ENCODE data around the gene THAP11. TPM values are rescaled to one million over a fixed set of nuclear protein-coding genes. Genes with fewer than 3 reads are reported as not detected.

Gene THAP11
- total and polyA plus RNA-seq, 2 of the 13 experiments (the other 11 are each of a cell fraction or from before 2014, with no cell fraction given) = 44.2 to 53.4 TPM

DNA sequence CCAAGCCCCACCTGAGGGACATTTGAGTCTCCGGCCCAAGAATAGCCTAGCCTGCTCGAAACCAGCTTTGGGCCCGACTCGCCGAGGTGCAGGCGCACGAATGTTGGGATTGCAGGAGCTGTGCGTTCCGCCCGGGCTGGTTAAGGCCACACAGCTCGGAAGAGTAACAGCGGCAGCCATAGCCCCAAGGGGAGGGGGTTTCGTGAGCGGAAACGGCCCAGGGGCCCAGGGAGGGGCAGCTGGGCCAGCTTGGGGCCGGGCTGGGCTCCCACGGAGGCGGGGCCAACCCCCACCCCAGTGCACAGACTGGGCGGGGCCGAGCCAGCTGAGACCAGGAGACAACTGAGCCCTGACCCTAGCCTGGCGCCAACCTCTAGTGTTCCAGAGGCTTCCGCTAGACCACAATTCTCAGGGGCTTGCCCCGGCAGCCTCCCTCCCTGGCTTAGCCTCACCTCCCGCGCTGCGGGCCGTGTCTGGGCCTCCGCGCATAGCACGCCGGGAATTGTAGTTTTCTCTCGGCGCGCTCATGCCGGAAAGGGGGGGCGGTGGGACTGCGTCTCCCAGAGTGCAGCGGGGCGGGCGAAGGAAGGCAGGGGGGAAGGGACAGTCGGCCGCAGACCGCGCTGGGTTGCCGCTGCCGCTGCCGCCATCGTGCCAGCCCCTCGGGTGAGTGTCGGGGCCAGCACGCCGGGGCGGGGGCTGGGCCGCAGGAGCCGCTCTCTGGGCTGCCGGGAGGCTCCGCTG is 4.4 kb downstream of the THAP11 start, which contains the start of gene NUTF2 (continued):
- TF ChIP-seq, protein P1, sequence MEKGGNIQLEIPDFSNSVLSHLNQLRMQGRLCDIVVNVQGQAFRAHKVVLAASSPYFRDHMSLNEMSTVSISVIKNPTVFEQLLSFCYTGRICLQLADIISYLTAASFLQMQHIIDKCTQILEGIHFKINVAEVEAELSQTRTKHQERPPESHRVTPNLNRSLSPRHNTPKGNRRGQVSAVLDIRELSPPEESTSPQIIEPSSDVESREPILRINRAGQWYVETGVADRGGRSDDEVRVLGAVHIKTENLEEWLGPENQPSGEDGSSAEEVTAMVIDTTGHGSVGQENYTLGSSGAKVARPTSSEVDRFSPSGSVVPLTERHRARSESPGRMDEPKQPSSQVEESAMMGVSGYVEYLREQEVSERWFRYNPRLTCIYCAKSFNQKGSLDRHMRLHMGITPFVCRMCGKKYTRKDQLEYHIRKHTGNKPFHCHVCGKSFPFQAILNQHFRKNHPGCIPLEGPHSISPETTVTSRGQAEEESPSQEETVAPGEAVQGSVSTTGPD (CRISPR knock-in tag; IDR thresholded peaks at IDR 0.05) = peak; percentile 60; the same call in 1 of the 2 replicates
- TF ChIP-seq SP4 (CRISPR knock-in tag; IDR thresholded peaks at IDR 0.05) = peak; percentile 94
- TF ChIP-seq HOXA3 (CRISPR knock-in tag; IDR thresholded peaks at IDR 0.05) = peak; percentile 92
- TF ChIP-seq ZNF468 (CRISPR knock-in tag; IDR thresholded peaks at IDR 0.05) = no peak
- TF ChIP-seq ZNF501 (CRISPR knock-in tag; IDR thresholded peaks at IDR 0.05) = peak; percentile 91
- TF ChIP-seq, protein P2, sequence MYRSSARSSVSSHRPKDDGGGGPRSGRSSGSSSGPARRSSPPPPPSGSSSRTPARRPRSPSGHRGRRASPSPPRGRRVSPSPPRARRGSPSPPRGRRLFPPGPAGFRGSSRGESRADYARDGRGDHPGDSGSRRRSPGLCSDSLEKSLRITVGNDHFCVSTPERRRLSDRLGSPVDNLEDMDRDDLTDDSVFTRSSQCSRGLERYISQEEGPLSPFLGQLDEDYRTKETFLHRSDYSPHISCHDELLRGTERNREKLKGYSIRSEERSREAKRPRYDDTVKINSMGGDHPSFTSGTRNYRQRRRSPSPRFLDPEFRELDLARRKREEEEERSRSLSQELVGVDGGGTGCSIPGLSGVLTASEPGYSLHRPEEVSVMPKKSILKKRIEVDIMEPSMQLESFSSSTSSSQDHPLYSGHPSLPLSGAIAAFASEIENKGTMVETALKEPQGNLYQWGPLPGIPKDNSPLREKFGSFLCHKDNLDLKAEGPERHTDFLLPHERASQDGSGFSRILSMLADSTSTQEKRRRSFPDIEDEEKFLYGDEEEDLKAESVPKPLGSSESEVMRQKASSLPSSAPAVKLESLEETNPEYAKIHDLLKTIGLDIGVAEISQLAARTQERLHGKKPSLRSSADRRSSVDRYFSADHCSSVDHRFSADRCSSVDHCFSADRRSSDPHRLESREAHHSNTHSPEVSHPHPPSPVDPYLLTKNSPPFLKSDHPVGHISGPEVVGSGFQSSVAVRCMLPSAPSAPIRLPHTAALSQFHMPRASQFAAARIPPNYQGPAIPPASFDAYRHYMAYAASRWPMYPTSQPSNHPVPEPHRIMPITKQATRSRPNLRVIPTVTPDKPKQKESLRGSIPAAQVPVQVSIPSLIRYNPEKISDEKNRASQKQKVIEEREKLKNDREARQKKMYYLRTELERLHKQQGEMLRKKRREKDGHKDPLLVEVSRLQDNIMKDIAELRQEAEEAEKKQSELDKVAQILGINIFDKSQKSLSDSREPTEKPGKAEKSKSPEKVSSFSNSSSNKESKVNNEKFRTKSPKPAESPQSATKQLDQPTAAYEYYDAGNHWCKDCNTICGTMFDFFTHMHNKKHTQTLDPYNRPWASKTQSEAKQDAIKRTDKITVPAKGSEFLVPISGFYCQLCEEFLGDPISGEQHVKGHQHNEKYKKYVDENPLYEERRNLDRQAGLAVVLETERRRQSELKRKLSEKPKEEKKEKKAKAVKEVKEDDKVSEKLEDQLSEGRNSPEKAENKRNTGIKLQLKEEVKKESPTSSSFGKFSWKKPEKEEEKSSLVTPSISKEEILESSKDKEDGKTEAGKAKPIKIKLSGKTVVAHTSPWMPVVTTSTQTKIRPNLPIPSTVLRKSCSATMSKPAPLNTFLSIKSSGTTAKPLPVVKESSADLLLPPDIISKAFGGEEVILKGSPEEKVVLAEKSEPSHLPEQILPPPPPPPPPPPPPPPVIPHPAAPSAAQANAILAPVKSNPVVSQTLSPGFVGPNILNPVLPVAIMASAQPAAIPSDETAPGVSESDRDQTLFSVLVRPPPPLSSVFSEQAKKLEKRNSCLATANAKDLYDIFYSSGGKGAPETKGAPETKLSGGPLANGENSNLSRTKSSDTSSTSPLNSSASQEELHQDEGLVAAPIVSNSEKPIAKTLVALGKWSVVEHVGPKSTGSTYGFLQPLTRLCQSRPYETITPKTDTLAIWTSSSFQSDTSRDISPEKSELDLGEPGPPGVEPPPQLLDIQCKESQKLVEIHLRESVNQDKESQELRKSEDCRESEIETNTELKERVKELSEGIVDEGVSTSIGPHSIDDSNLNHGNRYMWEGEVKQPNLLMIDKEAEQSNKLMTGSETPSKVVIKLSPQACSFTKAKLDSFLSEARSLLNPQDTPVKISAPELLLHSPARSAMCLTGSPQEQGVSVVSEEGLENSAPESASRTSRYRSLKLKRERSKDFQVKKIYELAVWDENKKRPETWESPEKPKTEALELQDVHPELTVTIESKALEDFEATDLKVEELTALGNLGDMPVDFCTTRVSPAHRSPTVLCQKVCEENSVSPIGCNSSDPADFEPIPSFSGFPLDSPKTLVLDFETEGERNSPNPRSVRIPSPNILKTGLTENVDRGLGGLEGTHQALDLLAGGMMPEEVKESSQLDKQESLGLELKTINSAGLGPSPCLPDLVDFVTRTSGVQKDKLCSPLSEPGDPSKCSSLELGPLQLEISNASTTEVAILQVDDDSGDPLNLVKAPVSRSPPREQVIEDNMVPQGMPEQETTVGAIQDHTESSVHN (CRISPR knock-in tag; IDR thresholded peaks at IDR 0.05) = no peak; the same call in 1 of the 2 replicates
- TF ChIP-seq, protein P3, sequence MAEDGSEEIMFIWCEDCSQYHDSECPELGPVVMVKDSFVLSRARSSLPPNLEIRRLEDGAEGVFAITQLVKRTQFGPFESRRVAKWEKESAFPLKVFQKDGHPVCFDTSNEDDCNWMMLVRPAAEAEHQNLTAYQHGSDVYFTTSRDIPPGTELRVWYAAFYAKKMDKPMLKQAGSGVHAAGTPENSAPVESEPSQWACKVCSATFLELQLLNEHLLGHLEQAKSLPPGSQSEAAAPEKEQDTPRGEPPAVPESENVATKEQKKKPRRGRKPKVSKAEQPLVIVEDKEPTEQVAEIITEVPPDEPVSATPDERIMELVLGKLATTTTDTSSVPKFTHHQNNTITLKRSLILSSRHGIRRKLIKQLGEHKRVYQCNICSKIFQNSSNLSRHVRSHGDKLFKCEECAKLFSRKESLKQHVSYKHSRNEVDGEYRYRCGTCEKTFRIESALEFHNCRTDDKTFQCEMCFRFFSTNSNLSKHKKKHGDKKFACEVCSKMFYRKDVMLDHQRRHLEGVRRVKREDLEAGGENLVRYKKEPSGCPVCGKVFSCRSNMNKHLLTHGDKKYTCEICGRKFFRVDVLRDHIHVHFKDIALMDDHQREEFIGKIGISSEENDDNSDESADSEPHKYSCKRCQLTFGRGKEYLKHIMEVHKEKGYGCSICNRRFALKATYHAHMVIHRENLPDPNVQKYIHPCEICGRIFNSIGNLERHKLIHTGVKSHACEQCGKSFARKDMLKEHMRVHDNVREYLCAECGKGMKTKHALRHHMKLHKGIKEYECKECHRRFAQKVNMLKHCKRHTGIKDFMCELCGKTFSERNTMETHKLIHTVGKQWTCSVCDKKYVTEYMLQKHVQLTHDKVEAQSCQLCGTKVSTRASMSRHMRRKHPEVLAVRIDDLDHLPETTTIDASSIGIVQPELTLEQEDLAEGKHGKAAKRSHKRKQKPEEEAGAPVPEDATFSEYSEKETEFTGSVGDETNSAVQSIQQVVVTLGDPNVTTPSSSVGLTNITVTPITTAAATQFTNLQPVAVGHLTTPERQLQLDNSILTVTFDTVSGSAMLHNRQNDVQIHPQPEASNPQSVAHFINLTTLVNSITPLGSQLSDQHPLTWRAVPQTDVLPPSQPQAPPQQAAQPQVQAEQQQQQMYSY (CRISPR knock-in tag; IDR thresholded peaks at IDR 0.05) = no peak; the same call in 1 of the 2 replicates
- TF ChIP-seq HNRNPLL (IDR thresholded peaks at IDR 0.05; ENCODE audit: low read depth, low read length, poor library complexity, severe bottlenecking) = peak; percentile 84
- TF ChIP-seq TP53 (CRISPR knock-in tag; conservative IDR thresholded peaks at IDR 0.05) = 0 out of 2 replicates have a peak, but pooled peaks have one; percentile 32
- no peak for TF ChIP-seq ZNF562 (CRISPR knock-in tag; IDR thresholded peaks at IDR 0.05; ENCODE audit: borderline replicate concordance)
- peak; percentile 14; the same call in 1 of the 2 replicates for TF ChIP-seq HOXD1 (CRISPR knock-in tag; IDR thresholded peaks at IDR 0.05)
- TF ChIP-seq ZNF878 (CRISPR knock-in tag; IDR thresholded peaks at IDR 0.05) = peak; percentile 65
- TF ChIP-seq ZNF558 (CRISPR knock-in tag; IDR thresholded peaks at IDR 0.05; ENCODE audit: borderline replicate concordance) = no peak; the same call in 1 of the 2 replicates
- peak; percentile 93 for TF ChIP-seq RBFOX2 (IDR thresholded peaks at IDR 0.05; ENCODE audit: low read depth, low read length)

All from HepG2 (cell line).